GM19099 (cell line): ENCODE results near the gene STK33.

Source experiments
- POLR2A ChIP-seq: IDR thresholded peaks from 3 replicates; pipeline ENCODE4 v1.6.1; 2011; ENCODE audit warnings: low read depth; ENCODE audit not compliant: insufficient read length; ENCODE audit errors: extremely low read depth

Gene STK33

GRCh38 chr11:8593935-8594909 is at the start of gene STK33:
Gene STK33 (minus strand): TSS chr11:8594228. CDS start chr11:8474905, 119,323 bp downstream.
- peak; percentile 57 for TF ChIP-seq POLR2A

DNA sequence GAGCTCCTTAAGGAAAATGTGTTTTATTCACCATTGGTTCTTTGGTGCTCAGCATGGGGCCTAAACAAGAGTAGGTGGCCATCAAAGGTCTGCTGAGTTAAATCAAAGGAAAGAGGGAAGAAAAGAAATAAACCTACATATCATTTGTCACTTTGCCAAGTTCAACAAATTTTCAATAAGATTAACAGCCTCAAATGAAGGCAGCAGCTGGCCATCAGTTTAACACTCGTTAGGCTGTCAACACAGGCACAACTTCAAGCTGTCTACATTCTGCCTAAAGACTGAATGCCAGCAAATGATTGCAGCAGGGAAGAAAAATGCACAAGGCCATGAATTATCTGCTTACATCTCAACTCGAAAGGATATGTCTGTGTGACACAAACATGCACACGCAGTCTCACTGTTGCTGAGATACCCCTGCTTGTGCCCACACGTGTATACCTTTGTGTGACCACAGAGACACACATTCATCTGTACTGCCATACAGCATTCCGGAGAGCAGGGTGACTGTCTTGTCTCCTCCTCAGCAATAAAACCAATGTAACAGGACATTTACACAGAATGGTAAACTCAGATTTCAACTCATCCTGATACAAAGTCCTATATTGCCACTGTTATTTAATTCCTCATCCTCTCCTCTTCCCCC is 48.3 kb upstream of the STK33 start:
- TF ChIP-seq POLR2A: no peak

DNA sequence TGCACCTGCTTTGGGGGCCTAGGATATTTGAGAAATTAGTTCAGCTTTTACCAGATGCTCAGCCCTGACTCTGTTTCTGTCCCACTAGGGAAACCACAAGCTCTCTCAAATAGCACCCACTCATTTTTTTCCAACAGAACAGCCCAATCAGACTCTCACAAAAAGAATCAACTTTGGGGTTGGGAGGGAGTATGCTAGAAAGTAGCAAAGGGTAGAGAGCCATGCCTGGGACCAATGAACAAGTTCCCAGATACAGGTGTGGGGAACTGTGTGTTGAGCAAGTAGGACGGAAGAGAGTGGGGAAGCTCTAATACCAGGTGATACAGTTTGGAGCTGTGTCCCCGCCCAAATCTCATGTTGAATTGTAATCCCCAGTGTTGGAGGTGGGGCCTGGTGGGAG is 47.3 kb upstream of the STK33 start:
- no peak for TF ChIP-seq POLR2A

GRCh38 chr11:8640267-8640906 is 46.4 kb upstream of the STK33 start:
- TF ChIP-seq POLR2A: no peak

- TF ChIP-seq POLR2A: no peak
Observed at GRCh38 chr11:8639655-8640054, 45.6 kb upstream of the STK33 start.

- TF ChIP-seq POLR2A: no peak
Observed at GRCh38 chr11:8638300-8638699, 44.3 kb upstream of the STK33 start.

GRCh38 chr11:8636127-8636526 is 42.1 kb upstream of the STK33 start:
- TF ChIP-seq POLR2A: no peak

DNA sequence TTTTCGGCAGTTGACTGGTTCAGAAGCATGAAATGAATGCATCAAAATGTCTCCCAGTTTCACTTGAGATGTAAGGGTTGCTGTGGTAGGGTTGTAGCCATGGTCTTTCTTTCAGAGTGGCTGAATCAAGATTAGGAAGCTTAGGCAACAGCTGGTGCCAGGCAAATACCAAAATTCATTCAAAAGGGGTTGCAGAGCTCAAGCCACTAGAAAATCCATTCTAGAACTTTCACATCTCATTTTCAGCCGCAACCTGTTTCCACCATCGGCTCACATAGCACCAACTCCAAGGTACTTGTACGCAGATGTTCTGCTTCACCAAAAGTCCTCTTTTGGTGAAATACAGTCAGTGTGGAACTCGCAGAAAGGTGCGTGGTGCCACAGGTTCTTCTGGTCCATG is 40.5 kb upstream of the STK33 start:
- no peak for TF ChIP-seq POLR2A

GRCh38 chr11:8631395-8632118 is 37.5 kb upstream of the STK33 start:
- no peak for TF ChIP-seq POLR2A

DNA sequence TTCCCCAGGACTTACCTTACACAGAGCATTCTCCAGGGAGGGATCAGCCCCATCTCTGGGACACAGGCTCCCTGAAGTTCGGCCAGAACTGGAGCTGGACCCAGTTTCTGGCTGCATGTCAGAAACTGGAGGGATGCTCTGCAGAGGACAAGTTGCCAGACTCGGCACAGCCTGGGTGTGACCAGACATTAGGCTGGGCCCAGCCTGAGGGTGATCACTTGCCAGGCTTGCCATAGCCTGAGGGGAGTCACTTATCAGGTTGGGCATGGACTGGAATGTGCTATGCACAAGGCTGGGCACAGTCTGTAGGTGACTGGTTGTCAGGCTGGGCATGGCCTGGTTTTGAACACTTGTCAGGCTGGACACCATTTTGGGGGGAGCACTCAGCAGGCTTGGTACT is 30.7 kb upstream of the STK33 start:
- TF ChIP-seq POLR2A: no peak

DNA sequence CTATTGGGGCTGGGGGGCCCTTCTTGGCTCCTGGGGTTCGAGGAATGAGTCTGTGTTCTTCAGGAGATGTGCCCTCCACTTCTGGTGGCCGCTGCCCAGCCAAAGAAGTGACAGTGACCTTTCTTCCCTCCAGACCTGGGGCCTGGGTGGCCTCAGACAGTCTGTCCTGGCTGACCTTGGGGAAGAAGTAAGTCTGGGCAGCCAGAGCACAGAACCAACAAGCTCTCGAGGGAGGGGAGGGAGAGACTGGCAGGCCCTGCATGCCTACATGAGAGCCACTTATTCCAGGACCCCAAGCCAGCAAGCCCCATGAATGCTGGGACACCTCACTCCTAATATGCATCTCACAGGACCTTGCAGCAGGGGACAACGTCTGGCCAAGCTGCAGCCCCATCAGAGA is 27.1 kb upstream of the STK33 start:
- no peak for TF ChIP-seq POLR2A

DNA sequence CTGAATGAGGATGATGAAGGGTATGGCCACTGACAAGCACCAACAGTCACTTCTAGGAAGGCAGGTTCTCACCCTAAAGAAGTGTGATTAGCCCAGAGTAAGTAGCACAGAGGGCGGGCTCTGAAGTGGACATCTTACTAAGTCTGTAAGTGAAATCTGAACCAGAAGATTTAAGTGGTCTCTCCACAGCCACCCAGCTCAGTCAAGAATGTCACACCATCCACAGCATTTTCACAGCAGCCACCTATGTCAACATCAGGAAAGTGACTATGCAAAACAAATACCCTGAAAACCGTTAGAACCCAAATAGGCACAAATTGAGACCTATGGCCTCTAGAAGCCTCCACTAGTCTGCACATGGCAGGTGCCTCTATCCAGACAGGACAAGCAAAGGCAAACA is 23.0 kb upstream of the STK33 start:
- TF ChIP-seq POLR2A: no peak

- no peak for TF ChIP-seq POLR2A
Observed at GRCh38 chr11:8615291-8616032, 21.4 kb upstream of the STK33 start.

- TF ChIP-seq POLR2A: no peak
Observed at GRCh38 chr11:8614497-8614896, 20.5 kb upstream of the STK33 start.
